NCI-H526 treated with DMSO at 0.1 percent for 48 hours (cell line): ENCODE measurements around the gene PRRT2.

Experiments used
- DNase-seq: peaks from one replicate; lab custom pipeline; 2025; lab: John Stamatoyannopoulos, UW

The PRRT2 gene

GRCh38 chr16:29862884-29863668 lies 51.1 kb downstream of the PRRT2 start, which contains the start of gene CDIPT:
CDIPT (minus strand) TSS chr16:29863226; CDS start chr16:29862857, 369 bp downstream.
- DNase-seq: peak; percentile 90

GRCh38 chr16:29863669-29863984 lies 51.6 kb downstream of the PRRT2 start:
- no peak for DNase-seq

GRCh38 chr16:29864205-29864604 lies 52.2 kb downstream of the PRRT2 start:
- no peak for DNase-seq
